ENCODE results near the gene AZGP1.
A peak's percentile ranks its signal among the peaks of the same experiment; 100 is the strongest.
"Not testable (repeated sequence)": the region's sequence is repeated elsewhere in the genome, so short reads cannot be mapped to it uniquely, and the experiment has no call there.

Gene AZGP1

DNA sequence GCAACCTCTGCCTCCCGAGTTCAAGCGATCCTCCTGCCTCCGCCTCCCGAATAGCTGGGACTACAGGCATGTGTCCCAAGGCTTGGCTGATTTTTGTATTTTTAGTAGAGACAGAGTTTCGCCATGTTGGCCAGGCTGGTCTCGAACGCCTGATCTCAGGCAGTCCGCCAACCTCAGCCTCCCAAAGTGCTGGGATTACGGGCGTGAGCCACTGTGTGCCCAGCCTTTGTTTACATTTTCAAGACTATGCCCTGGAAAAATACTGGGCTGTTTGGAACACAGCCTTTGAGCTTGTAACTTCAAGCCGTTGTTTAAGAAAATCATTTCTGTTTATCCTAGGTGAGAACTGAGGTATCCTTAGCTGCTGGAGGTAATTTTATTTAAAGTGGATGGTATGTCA, 41.5 kb upstream of the AZGP1 start:
- TF ChIP-seq CTCF (conservative IDR thresholded peaks at IDR 0.05): no peak
- H3K27ac ChIP-seq: peak overlapping the region; percentile 95

GRCh38 chr7:100016215-100016901, 40.5 kb upstream of the AZGP1 start:
- no peak for TF ChIP-seq CTCF (conservative IDR thresholded peaks at IDR 0.05)
- peak overlapping the region; percentile 95 for H3K27ac ChIP-seq

- TF ChIP-seq CTCF (conservative IDR thresholded peaks at IDR 0.05): no peak
- H3K27ac ChIP-seq: peak within 1 kb of the TSS; percentile 95
Observed at GRCh38 chr7:100015232-100016214, 39.7 kb upstream of the AZGP1 start, which contains the start of gene ZKSCAN1. ZKSCAN1 (plus strand) TSS chr7:100015596; CDS start chr7:100023507, 7,911 bp downstream.

DNA sequence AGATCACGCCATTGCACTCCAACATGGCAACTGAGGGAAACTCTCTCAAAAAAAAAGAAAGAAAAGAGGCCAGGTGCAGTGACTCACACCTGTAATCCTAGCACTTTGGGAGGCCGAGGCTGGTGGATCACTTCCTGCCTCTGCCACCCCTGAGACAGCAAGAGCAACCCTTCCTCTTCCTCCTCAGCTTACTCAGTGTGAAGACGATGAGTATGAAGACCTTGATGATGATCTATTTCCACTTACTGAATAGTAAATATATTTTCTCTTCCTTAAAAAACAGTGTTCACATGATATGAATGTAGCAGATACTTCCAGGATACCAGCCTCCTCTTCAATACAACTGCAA, 37.5 kb upstream of the AZGP1 start:
- TF ChIP-seq CTCF (conservative IDR thresholded peaks at IDR 0.05): no peak

GRCh38 chr7:100012385-100013327, 36.8 kb upstream of the AZGP1 start:
- H3K27ac ChIP-seq: not testable (repeated sequence)

More for the DNA sequence above, 37.5 kb upstream of the AZGP1 start:
- H3K27ac ChIP-seq: no peak overlapping the region

GRCh38 chr7:100011516-100011915, 35.7 kb upstream of the AZGP1 start:
- H3K27ac ChIP-seq: no peak overlapping the region
- no peak for TF ChIP-seq CTCF (conservative IDR thresholded peaks at IDR 0.05)

- no peak overlapping the region; the same call in 1 of the 2 replicates for H3K27ac ChIP-seq
- TF ChIP-seq CTCF (conservative IDR thresholded peaks at IDR 0.05): no peak
Observed at GRCh38 chr7:100010901-100011300, 35.1 kb upstream of the AZGP1 start.

DNA sequence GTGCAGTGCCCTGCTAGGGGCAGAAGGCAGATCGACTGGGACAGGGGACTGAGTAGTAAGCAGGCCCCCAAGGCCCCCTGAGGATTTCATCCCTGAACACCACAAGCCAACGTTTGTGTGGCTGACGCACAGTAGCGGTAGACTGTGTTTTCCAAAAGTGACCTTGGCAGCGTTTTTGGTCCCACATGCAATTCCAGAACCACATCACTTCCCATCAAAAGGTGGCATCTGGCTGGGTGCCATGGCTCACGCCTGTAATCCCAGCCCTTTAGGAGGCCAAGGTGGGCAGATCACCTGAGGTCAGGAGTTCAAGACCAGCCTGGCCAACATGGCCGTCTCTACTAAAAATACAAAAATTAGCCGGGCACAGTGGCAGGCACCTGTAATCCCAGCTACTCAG, 34.1 kb upstream of the AZGP1 start:
- H3K27ac ChIP-seq: peak overlapping the region; percentile 96; the same call in 1 of the 2 replicates
